Measurements from ENCODE around the gene PIK3R5.

- TF ChIP-seq CTCF (IDR thresholded peaks at IDR 0.05; ENCODE audit: insufficient read depth, low read length, poor library complexity, severe bottlenecking) (no peak), EZH2phosphoT487 (conservative IDR thresholded peaks at IDR 0.05; ENCODE audit: low read length) (no peak)
Observed at GRCh38 chr17:8873801-8874715, 91.4 kb downstream of the PIK3R5 start.

Measured in SU-DHL-6 (cell line).